ENCODE measurements around the gene OGFRL1. TPM values are rescaled to one million over a fixed set of nuclear protein-coding genes. Genes with fewer than 3 reads are reported as not detected.

OGFRL1 gene
- total RNA-seq, 1 donor from 2014 or later, result 35.3 TPM

DNA sequence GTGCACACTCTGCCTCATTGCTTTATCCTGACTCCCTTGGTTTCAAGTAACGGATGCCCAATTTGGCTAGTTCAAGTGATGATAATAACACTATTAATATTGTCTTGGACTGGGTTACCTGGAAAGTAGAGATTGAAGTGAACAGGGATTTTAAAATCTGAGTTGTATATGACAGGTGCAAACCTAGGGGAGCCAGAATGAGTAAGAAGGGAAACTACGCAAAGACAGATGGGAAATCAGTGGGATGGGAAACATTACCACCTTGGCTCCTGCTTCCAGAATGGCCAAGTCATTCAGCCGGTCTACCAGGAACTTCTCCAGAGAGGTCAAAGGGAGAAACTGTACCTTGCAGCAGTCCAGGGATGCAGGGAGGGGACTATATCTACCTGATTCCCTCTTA is 41.9 kb downstream of the OGFRL1 start:
- H3K4me3 Mint-ChIP-seq (ENCODE audit: unreplicated experiment), result no peak overlapping the region
- TF ChIP-seq CTCF (IDR thresholded peaks at IDR 0.05; ENCODE audit: insufficient read depth, low read depth, low read length) (no peak), EZH2 (IDR thresholded peaks at IDR 0.05; ENCODE audit: insufficient read depth, low read length) (no peak)
- FAIRE-seq, result no peak

GRCh38 chr6:71332012-71332411 is 43.4 kb downstream of the OGFRL1 start:
- Histone ChIP-seq H3K79me2 (ENCODE audit: insufficient read depth, low read length) (no peaks in the 10 kb centered on the region), H3K27me3 (ENCODE audit: insufficient read depth, low read length) (no peaks in the 10 kb centered on the region), H3K4me1 (ENCODE audit: insufficient read depth, low read length) (peaks cover 12% of the 10 kb centered on the region), H2AFZ (ENCODE audit: low read depth, low read length) (no peak overlapping the region), H3K4me2 (ENCODE audit: low read length) (no peak overlapping the region), H3K4me3 (ENCODE audit: insufficient read depth, low read depth, low read length) (no peak overlapping the region), H4K20me1 (ENCODE audit: insufficient read depth, low read length) (no peaks in the 10 kb centered on the region), H3K27ac (ENCODE audit: low read depth, low read length) (no peak overlapping the region), H3K9ac (ENCODE audit: low read length) (no peak overlapping the region), H3K9me3 (ENCODE audit: insufficient read depth, low read depth, low read length) (no peaks in the 10 kb centered on the region), H3K36me3 (ENCODE audit: insufficient read depth, low read length) (no peaks in the 10 kb centered on the region)
- Mint-ChIP-seq H3K27me3 (ENCODE audit: low read depth, unreplicated experiment) (no peaks in the 10 kb centered on the region), H3K27ac (ENCODE audit: unreplicated experiment) (no peak overlapping the region), H3K36me3 (ENCODE audit: low read depth, unreplicated experiment) (no peaks in the 10 kb centered on the region), H3K4me1 (ENCODE audit: low read depth, unreplicated experiment) (peaks cover 27% of the 10 kb centered on the region), H3K4me3 (ENCODE audit: unreplicated experiment) (no peak overlapping the region), H3K9me3 (ENCODE audit: unreplicated experiment) (peaks cover 12% of the 10 kb centered on the region)
- peak; percentile 34 for FAIRE-seq
- no peak for DNase-seq (ENCODE audit: low read depth)
- no peak for TF ChIP-seq EZH2 (IDR thresholded peaks at IDR 0.05; ENCODE audit: insufficient read depth, low read length)
- no peak for TF ChIP-seq CTCF (IDR thresholded peaks at IDR 0.05; ENCODE audit: insufficient read depth, low read depth, low read length)

More for the DNA sequence above, 41.9 kb downstream of the OGFRL1 start:
- no peak overlapping the region for H3K4me3 ChIP-seq (ENCODE audit: insufficient read depth, low read depth, low read length)
- H3K9ac ChIP-seq (ENCODE audit: low read length), result no peak overlapping the region
- no peaks in the 10 kb centered on the region for H3K9me3 ChIP-seq (ENCODE audit: insufficient read depth, low read depth, low read length)
- H3K27ac Mint-ChIP-seq (ENCODE audit: unreplicated experiment), result no peak overlapping the region
- no peaks in the 10 kb centered on the region for H3K27me3 ChIP-seq (ENCODE audit: insufficient read depth, low read length)
- H3K4me1 ChIP-seq (ENCODE audit: insufficient read depth, low read length), result peaks cover 12% of the 10 kb centered on the region
- no peak overlapping the region for H2AFZ ChIP-seq (ENCODE audit: low read depth, low read length)
- no peaks in the 10 kb centered on the region for H4K20me1 ChIP-seq (ENCODE audit: insufficient read depth, low read length)
- H3K4me1 Mint-ChIP-seq (ENCODE audit: low read depth, unreplicated experiment), result peaks cover 30% of the 10 kb centered on the region
- no peak for DNase-seq (ENCODE audit: low read depth)
- no peaks in the 10 kb centered on the region for H3K79me2 ChIP-seq (ENCODE audit: insufficient read depth, low read length)
- no peaks in the 10 kb centered on the region for H3K36me3 Mint-ChIP-seq (ENCODE audit: low read depth, unreplicated experiment)
- no peaks in the 10 kb centered on the region for H3K36me3 ChIP-seq (ENCODE audit: insufficient read depth, low read length)
- H3K4me2 ChIP-seq (ENCODE audit: low read length), result no peak overlapping the region
- H3K27ac ChIP-seq (ENCODE audit: low read depth, low read length), result no peak overlapping the region
- H3K27me3 Mint-ChIP-seq (ENCODE audit: low read depth, unreplicated experiment), result no peaks in the 10 kb centered on the region
- H3K9me3 Mint-ChIP-seq (ENCODE audit: unreplicated experiment), result peaks cover 1% of the 10 kb centered on the region

DNA sequence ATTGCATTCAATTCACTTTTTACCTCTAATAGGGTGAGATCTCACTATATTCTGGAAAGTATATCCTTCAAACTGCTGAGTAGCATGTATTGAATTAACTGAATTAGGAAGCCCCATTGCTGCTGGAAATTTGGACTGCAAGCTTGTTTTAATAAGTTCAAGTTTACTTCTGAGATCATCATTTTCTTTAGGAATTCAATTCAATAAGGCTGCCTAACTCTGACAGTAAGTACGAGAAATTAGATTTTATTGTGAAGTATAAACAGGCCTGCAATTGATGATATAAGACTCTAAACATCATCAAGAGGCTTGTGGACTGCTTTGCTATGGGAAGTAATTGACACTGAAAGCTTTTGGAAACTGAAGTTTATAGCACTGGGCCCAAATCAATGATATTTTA is 44.4 kb downstream of the OGFRL1 start:
- H3K4me2 ChIP-seq (ENCODE audit: low read length), result no peak overlapping the region
- no peaks in the 10 kb centered on the region for H3K27me3 Mint-ChIP-seq (ENCODE audit: low read depth, unreplicated experiment)
- H3K4me1 Mint-ChIP-seq (ENCODE audit: low read depth, unreplicated experiment), result peaks cover 27% of the 10 kb centered on the region
- TF ChIP-seq EZH2 (IDR thresholded peaks at IDR 0.05; ENCODE audit: insufficient read depth, low read length) (no peak), CTCF (IDR thresholded peaks at IDR 0.05; ENCODE audit: insufficient read depth, low read depth, low read length) (no peak)
- no peak overlapping the region for H3K4me3 ChIP-seq (ENCODE audit: insufficient read depth, low read depth, low read length)
- no peaks in the 10 kb centered on the region for H3K9me3 ChIP-seq (ENCODE audit: insufficient read depth, low read depth, low read length)
- H3K27ac Mint-ChIP-seq (ENCODE audit: unreplicated experiment), result peak overlapping the region; percentile 84
- no peaks in the 10 kb centered on the region for H3K27me3 ChIP-seq (ENCODE audit: insufficient read depth, low read length)
- no peaks in the 10 kb centered on the region for H3K36me3 ChIP-seq (ENCODE audit: insufficient read depth, low read length)
- no peak overlapping the region for H2AFZ ChIP-seq (ENCODE audit: low read depth, low read length)
- H3K36me3 Mint-ChIP-seq (ENCODE audit: low read depth, unreplicated experiment), result no peaks in the 10 kb centered on the region
- peak overlapping the region; percentile 71 for H3K27ac ChIP-seq (ENCODE audit: low read depth, low read length)
- DNase-seq (ENCODE audit: low read depth), result no peak
- no peak for FAIRE-seq
- H3K9ac ChIP-seq (ENCODE audit: low read length), result no peak overlapping the region
- H3K4me3 Mint-ChIP-seq (ENCODE audit: unreplicated experiment), result no peak overlapping the region
- peaks cover 12% of the 10 kb centered on the region for H3K9me3 Mint-ChIP-seq (ENCODE audit: unreplicated experiment)
- H3K4me1 ChIP-seq (ENCODE audit: insufficient read depth, low read length), result peaks cover 12% of the 10 kb centered on the region
- no peaks in the 10 kb centered on the region for H3K79me2 ChIP-seq (ENCODE audit: insufficient read depth, low read length)
- H4K20me1 ChIP-seq (ENCODE audit: insufficient read depth, low read length), result no peaks in the 10 kb centered on the region

Measured in astrocyte (in vitro differentiated cells and primary cell).